Hepatic stellate cell (primary cell): ENCODE data around the gene FASTKD1.
"Not testable (repeated sequence)": the region's sequence is repeated elsewhere in the genome, so short reads cannot be mapped to it uniquely, and the experiment has no call there.

Experiments used
- DNase-seq: peaks from one replicate; pipeline ENCODE4 v3.0.0; 2011; ENCODE audit warnings: low spot score

Gene FASTKD1

DNA sequence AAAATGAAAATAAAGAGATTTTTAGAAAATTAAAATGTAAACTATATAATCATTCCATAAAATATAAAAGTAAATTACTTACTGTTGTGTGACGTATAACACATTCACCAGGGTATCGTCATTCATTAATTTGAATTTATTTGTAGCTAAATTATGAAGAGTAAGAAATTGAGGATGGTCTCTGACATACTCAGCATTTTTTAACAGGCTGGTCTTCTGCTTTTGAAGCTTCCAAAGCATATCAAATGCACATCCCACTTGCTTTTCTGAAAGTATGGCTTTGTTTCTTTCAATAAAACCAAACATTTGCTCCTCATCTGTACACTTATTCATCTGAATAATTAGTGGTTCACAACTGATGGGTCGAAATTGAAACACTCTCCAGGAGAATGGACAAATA is 2.1 kb downstream of the FASTKD1 start:
- no peak for DNase-seq

DNA sequence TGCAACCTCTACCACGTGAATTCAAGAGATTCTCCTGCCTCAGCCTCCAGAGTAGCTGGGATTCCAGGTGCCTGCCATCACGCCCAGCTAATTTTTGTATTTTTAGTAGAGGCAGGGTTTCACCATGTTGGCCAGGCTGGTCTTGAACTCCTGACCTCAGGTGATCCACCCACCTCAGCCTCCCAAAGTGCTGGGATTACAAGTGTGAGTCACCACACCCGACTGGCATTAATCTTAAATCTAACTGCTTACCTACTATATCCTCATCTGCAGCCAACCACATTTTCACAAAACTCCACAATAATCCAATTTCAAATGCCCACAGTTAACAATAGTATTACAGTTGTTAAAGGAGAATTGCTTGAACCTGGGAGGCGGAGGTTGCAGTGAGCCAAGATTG is 2.9 kb downstream of the FASTKD1 start:
- DNase-seq, result not testable (repeated sequence)

GRCh38 chr2:169569948-169570347 is 3.7 kb downstream of the FASTKD1 start:
- no peak for DNase-seq

DNA sequence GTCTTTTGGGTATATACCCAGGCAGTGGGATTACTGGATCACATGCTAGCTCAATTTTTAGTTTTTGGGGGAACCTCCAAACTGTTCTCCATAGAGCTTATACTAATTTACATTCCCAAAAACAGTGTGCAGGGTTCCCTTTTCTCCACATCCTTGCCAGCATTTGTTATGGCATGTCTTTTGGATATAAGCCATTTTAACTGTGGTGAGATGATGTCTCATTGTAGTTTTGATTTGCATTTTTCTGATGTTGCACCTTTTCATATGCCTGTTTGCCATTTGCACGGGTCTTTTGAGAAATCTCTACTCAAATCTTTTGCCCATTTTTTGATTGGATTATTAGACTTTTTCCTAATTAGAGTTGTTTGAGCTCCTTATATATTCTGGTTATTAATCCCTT is 8.0 kb downstream of the FASTKD1 start:
- DNase-seq, result no peak

DNA sequence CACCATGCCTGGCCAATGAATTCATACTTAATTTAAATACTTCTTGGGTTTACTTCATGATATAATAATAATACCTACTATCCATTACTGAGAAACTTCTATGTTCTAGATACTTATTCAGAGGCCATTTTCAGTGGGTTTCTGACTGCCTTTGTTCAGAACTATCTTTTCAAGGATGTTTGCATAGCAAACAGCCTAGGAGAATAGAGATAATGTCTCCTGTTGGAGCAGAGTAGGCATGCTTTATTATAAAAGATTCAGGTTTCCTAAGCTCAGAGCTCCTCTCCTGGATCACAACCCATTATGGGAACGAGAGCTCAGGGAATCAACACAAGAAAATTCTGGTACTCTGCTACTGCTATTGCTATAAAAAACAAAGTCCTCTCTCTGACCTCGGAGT is 11.1 kb downstream of the FASTKD1 start:
- no peak for DNase-seq

GRCh38 chr2:169562084-169562483 is 11.6 kb downstream of the FASTKD1 start:
- not testable (repeated sequence) for DNase-seq

DNA sequence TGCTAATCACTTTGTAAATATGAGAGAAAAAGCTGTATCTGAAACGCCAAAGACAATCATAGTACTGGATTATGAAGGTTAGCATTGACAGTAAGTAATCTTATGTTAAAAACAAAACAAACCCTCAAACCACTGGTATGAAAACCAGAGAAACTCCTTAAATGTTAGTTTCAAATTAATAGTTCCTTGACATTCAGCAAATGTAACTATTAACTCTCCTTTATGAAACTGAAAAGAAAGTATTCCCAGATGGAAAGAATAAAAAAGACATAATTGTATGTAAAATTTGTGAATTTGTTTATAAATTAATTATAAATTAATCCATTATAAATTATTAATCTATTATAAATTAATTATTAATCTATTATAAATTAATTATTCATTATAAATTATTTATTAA is 12.3 kb downstream of the FASTKD1 start:
- DNase-seq, result no peak

DNA sequence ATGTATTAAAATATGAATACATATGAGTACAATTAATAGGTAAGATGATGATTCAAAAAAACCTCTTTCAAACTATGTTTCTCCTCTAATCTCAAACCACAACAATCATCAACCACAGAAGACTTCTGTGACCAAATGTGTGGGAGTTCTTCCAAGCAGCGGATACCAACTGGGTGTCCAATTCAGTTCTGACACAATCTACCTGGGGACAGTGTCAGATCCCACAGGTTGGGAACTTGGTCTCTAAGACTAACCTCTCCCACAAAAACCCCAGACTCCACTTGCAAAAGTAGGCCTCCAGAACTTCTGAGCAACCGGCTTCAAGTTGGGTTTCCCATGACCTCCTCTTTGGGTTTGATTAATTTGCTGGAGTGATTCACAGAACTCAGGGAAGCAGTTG is 26.9 kb downstream of the FASTKD1 start:
- no peak for DNase-seq

DNA sequence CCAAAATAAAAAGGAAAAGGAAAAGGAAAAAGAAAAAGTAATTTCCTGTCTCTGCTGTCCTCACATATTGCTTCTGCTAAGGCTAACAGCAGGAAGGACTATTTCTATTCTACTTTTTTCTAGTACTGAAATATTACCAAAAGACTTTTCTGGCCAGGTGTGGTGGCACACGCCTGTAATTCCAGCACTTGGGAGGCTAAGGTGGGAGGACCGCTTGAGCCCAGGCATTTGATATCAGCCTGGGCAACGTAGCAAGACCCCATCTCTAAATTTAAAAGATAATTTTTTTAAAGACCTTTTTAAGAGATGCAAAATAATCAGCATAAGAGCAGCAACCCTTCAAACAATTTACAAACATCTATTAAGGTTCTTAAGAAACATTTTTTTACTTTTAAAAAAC is 31.2 kb downstream of the FASTKD1 start:
- DNase-seq, result no peak

GRCh38 chr2:169540146-169540545 is 33.5 kb downstream of the FASTKD1 start:
- DNase-seq, result no peak

DNA sequence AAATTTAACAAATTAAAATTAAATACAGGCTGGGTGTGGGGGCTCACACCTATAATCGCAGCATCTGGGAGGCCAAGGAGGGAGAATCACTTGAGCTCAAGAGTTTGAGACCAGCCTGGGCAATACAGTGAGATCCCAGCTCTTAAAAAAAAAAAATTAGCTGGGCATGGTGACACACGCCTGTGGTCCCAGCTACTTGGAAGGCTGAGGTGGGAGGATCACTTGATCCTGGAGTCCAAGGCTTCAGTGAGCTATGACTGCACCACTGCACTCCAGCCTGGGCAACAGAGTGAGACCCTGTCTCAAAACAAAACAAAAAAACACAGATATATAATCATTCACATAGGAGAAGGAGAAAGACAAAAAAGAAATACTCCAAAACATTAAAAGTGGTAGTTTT is 34.2 kb downstream of the FASTKD1 start:
- DNase-seq, result not testable (repeated sequence)

GRCh38 chr2:169528271-169528701 is 45.4 kb downstream of the FASTKD1 start:
- DNase-seq, result peak; percentile 21

DNA sequence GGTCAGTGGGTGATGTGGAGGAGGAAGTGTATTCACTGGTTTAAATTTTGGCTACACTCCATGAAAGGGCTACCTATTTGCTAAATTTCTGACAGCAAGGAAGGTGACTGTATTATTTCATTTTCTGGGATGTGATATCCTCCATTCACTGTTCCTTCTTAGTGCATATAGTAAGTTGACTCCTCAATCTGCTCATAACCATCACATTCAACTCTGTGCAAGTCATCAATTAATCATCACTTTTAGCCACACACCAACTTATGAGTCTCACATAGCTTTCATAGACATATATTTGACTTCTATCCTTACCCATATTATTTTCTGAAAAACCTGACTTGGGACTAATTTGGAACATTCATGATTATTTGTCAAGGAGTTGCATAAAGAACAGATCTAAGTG is 47.2 kb downstream of the FASTKD1 start:
- no peak for DNase-seq

DNA sequence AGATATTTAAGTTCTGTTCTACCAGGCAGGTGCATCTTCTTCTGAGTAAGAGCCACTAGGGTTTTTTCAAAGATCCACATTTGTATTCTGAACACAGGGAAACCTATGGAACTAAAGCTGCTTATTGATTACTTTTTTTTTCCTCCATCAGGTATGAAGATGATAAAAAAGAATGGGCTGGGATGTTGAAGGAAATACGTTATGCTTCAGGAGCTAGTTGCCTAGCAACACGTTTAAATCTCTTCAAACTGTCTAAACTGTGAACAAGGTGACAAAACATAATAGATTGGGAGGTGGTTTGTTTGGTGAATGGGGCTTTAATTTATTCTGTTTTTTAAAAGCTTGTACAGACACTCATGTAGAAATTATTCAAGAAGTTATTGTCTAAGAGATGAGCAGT is 48.2 kb downstream of the FASTKD1 start:
- no peak for DNase-seq

DNA sequence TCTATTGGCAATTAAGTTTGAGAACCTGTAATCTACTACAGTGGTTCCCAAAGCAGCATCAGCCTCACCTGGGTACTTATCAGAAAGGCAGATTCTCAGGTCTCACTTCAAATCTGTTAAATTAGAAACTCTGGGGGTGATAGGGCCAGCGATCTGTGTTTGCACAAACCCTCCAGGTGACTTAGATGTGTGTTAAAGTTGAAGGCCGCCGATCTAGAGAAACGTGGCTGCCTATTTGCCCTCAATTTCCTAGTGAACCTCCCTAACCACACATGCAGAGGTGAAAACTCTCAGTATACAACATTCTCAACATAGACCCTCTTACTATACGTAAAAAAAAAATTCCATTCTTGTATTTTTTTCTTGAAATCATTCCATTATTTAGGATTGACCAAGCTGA is 50.0 kb downstream of the FASTKD1 start:
- DNase-seq, result no peak

DNA sequence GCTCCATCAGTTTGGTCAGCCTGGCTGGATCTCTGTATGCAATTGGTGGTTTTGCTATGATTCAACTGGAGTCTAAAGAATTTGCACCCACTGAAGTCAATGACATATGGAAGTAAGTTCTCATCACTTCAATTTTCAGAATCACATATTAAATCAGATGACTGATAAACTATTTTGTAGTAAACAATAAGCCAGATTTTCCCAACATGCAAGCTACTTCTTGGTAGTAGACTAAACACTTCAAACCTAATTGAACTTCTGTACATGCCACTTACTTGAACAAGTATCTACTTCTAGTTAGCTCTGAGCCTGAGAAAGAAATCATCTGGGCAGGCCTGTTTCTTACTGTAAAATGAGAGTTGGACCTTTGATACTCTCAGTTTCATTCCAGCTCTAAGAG is 52.8 kb downstream of the FASTKD1 start:
- DNase-seq, result no peak

- not testable (repeated sequence) for DNase-seq
These were observed 57.1 kb downstream of the FASTKD1 start for GRCh38 chr2:169516488-169516995.

DNA sequence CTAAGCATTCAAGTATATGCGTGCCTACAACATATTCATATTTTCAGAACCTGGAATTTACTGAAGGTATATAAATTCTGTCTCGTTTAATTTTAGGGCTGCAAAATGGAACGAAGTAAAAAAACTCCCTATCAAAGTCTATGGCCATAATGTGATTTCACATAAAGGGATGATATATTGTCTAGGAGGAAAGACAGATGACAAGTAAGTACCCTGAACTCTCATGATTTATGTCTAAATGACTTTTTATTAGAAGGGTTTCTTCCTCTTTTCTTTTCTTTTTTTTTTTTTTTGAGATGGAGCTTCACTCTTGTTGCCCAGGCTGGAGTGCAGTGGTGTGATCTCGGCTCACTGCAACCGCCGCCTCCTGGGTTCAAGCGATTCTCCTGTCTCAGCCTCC is 58.9 kb downstream of the FASTKD1 start:
- DNase-seq, result not testable (repeated sequence)

GRCh38 chr2:169513926-169514325 is 59.7 kb downstream of the FASTKD1 start:
- DNase-seq, result peak; percentile 6

DNA sequence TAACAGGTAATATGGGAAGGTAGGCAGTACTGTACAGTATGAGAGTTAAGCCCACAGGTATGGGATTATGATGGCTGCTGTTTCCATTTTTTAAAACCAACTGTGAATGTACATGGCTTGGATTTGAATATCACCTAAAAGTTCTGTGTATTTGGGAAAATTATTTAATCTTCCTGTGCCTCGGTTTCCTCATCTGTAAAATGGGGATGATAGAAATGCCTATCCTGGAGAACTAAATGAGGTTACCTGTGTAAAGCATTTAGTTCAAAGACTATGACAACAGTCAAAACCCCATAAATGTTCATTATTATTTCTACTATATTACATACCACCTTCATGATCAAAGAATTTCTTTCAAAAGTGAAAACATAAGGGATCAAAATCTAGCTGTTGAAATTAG is 60.6 kb downstream of the FASTKD1 start:
- DNase-seq, result no peak

- DNase-seq, result peak; percentile 7
These were observed 61.1 kb downstream of the FASTKD1 start for GRCh38 chr2:169512525-169512924.

GRCh38 chr2:169511818-169512217 is 61.8 kb downstream of the FASTKD1 start:
- DNase-seq, result no peak

DNA sequence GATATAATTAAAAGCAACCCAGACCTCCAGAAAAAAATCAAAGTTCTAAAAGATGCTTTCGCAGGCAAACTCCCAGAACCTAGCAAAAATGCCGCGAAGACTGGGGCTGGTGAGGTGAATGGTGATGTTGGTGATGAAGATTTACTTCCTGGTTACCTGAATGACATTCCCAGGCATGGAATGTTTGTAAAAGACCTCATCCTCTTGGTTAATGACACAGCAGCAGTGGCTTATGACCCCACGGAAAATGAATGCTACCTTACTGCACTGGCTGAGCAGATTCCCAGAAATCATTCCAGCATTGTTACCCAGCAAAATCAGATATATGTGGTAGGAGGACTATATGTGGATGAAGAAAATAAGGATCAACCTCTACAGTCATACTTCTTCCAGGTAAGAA is 63.2 kb downstream of the FASTKD1 start:
- no peak for DNase-seq

DNA sequence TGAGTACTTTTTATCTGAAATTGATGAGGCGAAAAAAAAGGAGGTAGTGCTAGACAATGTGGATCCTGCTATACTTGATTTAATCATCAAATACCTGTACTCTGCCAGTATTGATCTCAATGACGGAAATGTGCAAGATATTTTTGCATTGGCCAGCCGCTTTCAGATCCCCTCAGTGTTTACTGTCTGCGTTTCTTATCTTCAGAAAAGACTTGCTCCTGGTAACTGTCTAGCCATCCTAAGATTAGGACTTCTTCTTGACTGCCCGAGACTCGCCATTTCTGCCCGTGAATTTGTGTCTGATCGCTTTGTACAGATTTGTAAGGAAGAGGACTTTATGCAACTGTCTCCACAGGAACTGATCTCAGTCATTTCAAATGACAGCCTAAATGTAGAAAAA is 63.7 kb downstream of the FASTKD1 start:
- no peak for DNase-seq
